SU-DHL-6 (cell line): ENCODE results near the gene TSTD1.

Experiments used
- EZH2phosphoT487 ChIP-seq: fragments of 200-600 bp; sonication (generic), shearing (Covaris generic); conservative IDR thresholded peaks from 2 replicates; pipeline ENCODE4 v1.6.1; 2018; ENCODE audit warnings: mild to moderate bottlenecking, antibody characterized with exemption, low read length, moderate library complexity, mixed read lengths
- TF ChIP-seq, protein P1 (sequence below): fragments of 200-600 bp; sonication (generic); IDR thresholded peaks from one replicate; pipeline ENCODE4 v1.5.1; 2017; ENCODE audit warnings: antibody characterized with exemption, mild to moderate bottlenecking, low read length, moderate library complexity; ENCODE audit not compliant: insufficient read depth, poor library complexity, severe bottlenecking

DNA sequence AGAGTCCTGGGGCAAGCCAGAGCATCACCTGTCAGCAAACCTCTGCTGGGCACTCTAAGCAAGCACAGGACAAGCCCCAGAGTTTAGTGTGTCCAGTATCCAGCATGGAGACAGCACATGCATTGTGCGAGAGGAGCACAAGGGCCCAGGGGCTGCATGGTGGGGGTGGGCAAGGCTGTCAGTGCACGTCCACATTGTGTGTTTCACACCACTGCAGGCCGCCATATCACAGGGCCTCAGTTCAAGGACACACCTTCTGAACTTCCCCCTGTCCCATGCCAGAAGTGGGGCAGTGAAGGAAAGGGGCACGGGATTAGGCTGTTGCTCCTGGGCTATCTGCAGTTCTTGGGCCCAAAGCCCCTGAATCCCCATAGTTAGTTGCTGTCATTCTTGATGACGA, 782 bp upstream of the TSTD1 start:
- TF ChIP-seq, protein P1, sequence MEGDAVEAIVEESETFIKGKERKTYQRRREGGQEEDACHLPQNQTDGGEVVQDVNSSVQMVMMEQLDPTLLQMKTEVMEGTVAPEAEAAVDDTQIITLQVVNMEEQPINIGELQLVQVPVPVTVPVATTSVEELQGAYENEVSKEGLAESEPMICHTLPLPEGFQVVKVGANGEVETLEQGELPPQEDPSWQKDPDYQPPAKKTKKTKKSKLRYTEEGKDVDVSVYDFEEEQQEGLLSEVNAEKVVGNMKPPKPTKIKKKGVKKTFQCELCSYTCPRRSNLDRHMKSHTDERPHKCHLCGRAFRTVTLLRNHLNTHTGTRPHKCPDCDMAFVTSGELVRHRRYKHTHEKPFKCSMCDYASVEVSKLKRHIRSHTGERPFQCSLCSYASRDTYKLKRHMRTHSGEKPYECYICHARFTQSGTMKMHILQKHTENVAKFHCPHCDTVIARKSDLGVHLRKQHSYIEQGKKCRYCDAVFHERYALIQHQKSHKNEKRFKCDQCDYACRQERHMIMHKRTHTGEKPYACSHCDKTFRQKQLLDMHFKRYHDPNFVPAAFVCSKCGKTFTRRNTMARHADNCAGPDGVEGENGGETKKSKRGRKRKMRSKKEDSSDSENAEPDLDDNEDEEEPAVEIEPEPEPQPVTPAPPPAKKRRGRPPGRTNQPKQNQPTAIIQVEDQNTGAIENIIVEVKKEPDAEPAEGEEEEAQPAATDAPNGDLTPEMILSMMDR: no peak
- TF ChIP-seq EZH2phosphoT487: no peak
